GM21526 (cell line): Measurements from ENCODE around the gene KDM4B.
"Not testable (repeated sequence)": the region's sequence is repeated elsewhere in the genome, so short reads cannot be mapped to it uniquely, and the experiment has no call there.

ENCODE experiments used
- ATAC-seq: cut with Tn5 transposase; IDR thresholded peaks from one replicate; pipeline ENCODE4 v1.9.1; 2021; ENCODE audit warnings: moderate library complexity; ENCODE audit not compliant: unreplicated experiment, low FRiP score

Gene KDM4B

DNA sequence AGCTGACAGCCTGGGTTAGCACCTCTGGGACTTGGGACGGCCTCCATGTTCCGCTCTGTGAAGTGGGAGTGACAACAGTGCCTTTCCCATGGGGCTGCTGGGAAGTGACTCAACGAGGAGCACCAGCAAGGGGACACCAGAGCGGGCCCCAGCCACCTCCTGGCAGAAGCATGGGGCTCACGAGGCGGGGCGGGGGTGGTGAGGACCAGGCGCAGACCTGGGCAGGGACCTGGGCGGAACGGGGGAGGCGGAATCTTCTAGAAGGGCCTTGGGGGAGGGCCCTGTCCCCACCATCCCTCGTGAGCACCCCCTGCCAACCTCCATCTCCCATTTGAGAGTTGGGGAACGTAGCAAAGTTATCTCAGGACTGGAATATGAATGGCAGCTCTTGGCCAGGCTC is 37.9 kb downstream of the KDM4B start:
- no peak for ATAC-seq

GRCh38 chr19:5011476-5012238 is 42.7 kb downstream of the KDM4B start:
- no peak for ATAC-seq

DNA sequence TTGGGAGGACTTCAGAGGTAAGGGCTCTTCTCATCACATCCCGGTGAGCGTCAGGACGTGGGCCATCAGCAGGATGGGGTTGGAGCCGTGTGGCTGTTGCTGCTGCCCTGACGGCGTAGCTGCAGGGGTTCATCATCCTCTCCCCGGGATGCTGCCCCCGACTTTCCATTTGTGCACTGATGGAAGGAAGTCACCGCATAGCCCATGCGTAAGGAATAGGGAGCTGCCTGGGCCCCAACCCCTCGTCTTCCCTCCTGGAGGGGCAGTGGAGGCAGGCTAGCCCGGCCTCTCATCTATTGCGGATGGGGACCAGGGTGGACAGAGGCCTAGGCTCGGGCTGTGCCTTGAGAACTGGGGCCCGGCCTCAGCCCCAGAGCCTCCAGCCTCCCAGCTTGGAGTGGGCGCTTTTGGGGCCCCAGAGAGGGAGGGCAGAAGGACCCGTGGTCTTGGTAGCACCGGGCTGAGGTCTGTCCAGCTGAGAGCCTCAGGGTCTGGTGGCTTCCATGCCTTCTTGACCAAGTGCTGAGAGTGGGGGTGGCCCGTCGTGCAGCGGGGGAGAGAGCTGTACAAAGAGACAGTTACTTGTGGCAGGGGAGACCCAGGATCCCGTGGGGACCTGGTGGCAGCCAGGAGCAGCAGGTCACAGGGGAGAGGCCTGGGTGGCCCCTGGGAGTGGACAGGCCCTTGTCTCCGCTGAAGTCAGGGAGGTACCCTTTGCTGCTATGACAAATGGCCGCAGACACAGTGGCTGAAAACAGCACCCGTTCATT is 44.0 kb downstream of the KDM4B start:
- no peak for ATAC-seq

DNA sequence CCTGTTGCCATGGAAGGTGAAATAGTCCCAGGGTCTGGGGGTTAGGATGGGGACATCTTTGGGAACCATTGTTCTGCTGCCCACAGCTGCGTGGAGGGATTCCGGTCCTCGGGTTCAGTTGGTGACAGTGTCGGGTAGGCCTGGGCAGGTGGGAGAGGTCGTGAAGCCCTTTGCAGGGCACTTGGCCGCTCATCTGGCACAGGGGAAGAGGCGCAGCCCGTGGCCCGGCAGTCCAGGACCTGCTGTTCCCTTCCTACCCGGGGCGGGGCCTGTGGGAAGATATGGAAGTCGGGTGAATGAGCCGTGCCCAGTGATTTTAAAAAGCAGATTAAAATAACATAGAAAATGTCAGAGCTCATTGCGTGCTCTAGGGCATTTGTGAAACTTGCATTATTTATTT is 44.8 kb downstream of the KDM4B start:
- no peak for ATAC-seq

- ATAC-seq: no peak
These were observed 46.0 kb downstream of the KDM4B start for GRCh38 chr19:5014941-5015340.

DNA sequence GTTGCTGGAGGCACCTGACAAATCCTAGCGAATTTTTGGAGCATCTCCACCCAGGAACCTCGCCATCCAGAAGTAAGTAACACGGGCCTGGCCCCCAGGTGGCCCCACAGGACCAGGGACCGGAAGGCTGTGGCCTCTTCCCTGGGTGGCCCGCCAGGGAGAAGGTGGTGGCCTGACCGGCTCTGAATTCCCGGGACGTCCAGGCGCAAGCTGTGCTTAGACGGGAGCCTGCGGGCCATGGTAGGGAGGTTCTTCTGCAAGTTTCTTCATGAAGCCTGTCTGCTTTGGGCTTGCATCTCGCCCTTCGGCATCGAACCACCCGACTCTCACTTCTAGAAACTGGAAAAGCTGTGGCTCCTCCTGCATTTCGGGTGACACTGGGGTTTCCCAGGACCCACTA is 47.4 kb downstream of the KDM4B start:
- ATAC-seq: no peak

DNA sequence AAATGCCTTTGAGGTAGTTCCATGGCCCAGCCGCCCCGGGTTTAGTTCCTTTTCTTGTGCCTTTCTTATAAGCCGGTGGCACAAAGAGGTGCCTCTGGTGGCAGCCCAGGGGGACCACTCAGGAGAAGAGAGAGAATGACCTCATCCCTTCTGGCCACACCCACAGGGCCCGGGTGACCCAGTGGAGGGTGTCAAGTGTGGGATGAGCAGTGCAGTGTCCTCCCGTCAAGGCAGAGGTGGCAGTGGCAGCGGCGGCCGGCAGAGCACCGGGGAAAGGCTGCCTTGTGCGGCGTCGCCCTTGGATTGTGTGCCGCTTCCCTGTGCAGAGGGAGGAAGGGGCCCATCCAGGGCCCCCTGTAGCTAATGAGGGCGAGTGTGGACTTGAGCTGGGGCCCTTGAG is 47.9 kb downstream of the KDM4B start:
- no peak for ATAC-seq

DNA sequence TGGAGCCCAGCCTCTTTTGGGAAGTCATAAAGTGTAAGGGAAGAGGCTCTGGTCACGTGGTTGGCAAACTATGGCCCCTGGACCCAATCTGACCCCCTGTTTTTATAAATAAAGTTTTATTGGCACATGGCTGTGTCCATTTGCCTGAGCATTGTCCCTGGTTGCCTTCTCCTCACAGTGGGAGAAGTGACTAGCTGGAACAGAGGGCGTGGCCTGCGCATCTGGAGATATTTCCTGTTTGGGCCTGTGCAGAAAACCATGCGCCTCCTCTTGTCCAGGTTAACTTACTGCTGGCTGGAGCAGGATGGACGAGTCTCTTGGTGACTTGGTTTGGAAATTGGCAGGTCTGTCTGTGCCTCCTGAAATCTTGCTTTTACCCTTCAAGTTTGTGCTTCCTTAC is 48.3 kb downstream of the KDM4B start:
- ATAC-seq: no peak

- no peak for ATAC-seq
These were observed 49.5 kb downstream of the KDM4B start for GRCh38 chr19:5018224-5019015.

DNA sequence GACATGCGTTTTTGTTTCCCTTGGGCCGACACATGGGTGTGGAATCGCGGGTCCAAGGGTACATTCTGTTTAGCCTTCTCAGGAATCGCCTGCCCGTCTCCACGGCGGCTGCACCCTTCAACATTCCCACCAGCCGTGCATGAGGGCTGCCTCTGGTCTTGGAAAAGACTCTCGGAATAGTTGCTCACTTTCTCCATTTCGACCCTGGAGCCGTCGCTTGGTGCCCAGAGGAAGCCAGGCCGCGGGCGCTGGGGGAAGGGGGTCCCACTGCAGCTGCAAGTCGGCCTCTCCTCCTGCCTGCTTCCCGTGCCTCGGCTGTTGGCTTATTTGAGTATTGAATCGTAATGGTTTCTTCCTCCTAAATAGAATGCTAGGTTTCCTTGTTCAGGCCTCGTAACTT is 51.5 kb downstream of the KDM4B start:
- ATAC-seq: no peak

GRCh38 chr19:5021046-5021445 is 52.1 kb downstream of the KDM4B start:
- ATAC-seq: no peak

- no peak for ATAC-seq
These were observed 53.4 kb downstream of the KDM4B start for GRCh38 chr19:5022066-5022860.

GRCh38 chr19:5023128-5023571 is 54.2 kb downstream of the KDM4B start:
- ATAC-seq: no peak

GRCh38 chr19:5024282-5024681 is 55.4 kb downstream of the KDM4B start:
- no peak for ATAC-seq

DNA sequence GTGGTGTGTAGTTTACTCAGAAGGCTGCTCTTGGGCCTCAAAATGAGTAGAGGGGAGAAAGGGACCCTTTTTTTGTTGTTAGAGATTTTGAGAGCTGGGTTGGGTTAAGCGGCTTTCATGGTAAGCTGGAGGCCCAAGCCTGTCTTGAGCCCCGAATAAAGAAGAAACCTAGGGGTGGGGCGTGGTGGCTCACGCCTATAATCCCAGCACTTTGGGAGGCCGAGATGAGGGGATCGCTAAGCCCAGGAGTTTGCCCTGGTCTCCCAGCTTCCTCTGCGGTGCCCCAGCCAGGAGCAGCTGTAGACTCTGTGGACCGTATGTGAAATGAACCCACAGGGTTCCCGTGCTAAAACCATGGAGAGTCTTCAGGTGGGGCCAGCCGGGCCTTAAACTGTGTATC is 56.1 kb downstream of the KDM4B start:
- ATAC-seq: no peak

DNA sequence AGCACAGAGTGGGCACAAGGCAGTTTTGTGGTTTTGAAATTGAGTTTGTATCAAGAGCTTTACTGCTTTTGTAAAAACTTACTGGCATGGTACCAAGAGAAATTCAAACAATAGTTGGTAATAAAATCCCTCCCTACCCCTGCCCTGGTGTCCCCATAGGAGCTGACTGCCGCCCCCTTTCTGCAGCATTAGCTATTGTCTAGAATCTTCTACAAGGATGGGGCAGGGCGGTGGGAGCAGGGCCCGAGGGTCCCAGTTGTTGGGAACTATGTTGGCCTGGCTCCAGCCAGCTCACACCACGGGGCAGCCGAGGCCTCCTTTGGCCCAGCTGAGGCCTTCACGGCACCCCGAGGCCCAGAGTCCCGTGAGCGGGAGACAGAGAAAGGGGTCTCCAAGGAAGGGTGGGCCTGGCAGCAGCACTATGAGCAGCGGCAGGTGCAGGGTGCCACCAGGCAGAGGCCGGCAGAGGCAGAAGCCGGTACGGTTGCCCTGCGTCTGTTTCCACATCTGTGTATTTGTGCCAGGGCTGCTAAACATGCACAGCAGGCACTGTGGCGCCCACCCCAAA is 57.9 kb downstream of the KDM4B start:
- ATAC-seq: no peak

GRCh38 chr19:5028229-5028886 is 59.4 kb downstream of the KDM4B start:
- ATAC-seq: no peak

GRCh38 chr19:5029596-5029995 is 60.7 kb downstream of the KDM4B start:
- ATAC-seq: not testable (repeated sequence)

DNA sequence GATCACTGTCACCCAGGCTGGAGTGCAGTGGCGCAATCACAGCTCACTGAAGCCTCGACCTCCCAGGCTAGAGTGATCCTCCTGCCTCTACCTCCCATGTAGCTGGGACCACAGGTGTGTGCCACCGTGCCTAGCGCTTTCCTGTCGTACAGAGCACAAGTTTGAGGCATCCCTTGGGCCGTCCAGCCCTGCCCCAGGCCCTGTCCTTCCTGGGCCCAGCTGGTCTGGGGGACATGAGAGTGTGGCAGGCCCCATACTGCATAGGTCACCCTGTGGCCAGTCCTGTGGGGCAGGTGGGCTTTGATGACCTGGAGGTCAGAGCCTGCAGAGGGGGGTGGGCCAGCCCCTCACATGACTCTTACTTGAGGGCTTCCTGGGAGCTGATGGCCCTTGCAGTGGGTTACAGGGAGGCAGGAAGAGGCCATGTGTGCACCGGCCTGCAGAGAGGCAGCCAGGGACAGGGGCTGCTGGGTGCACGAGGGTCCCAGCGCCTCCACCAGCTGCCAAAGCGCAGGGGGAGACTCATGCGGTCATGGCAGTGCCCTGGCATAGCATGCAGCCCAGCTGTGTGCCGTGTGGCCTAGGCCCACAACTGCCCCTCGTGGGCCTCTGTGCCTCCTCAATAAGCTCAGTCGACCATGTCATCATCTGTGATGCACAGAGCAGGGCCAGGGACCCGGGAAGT is 61.4 kb downstream of the KDM4B start:
- no peak for ATAC-seq
